Bladder microvascular endothelial cell (primary cell): Measurements from ENCODE around the gene EYA2. TPM values are rescaled to one million over a fixed set of nuclear protein-coding genes. Genes with fewer than 3 reads are reported as not detected.

Experiments used
- total RNA-seq: library from RNA; depleted of rRNA; stranded (reverse); fragments of >200 nt; gene quantifications from 2 replicates; pipeline ENCODE4 v1.2.3, GENCODE V29; 2014

Gene EYA2
- not detected in 2 replicates for total RNA-seq

DNA sequence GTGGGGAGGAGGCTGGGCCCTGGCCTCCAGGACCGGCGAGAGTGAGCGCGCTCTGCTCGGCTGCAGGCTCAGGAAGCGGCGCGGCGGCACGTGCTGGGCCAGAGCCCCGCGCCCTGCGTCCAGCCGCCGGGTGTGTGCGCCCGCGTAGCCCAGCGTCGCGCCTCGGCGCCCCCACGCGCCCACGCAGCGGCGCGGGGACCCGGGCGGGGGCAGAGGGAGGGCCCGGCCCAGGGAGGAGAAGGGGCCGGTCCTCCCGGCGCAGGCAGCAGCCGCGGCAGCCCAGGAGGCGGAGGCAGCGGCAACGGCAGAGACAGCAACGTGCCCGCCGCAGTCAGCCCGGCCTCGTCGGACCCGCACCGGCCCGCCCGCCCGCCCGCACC lies at the start of gene EYA2:
Gene EYA2 (plus strand): TSS at position 265 of the 380 bp plus-strand sequence. CDS start 95,168 bp downstream, outside the sequence.

Other genes starting within 250 kb of the EYA2 start
- 0.13 TPM in 1 of 2 replicates, not detected in the other for gene SLC13A3, start 243.4 kb upstream of the EYA2 start, total RNA-seq
- gene TP53RK, start 205.4 kb upstream of the EYA2 start, total RNA-seq: 10.7 and 13.3 TPM in 2 replicates
- gene SLC2A10, start 185.2 kb upstream of the EYA2 start, total RNA-seq: 3.7 and 10.5 TPM in 2 replicates